Trophoblast cell (in vitro differentiated cells and primary cell): ENCODE results near the gene BCORL1.

Source experiments
- DNase-seq, 2 donors: peaks; one replicate each; pipeline ENCODE4 v3.0.0-alpha.2; 2016
- H2AFZ ChIP-seq: 2 replicates; pipeline ENCODE4 v1.6.1; 2013; ENCODE audit warnings: low read length, moderate library complexity, mild to moderate bottlenecking; ENCODE audit not compliant: insufficient read depth, poor library complexity
- H2AK5ac ChIP-seq: 2 replicates; pipeline ENCODE4 v1.6.1; 2013; ENCODE audit warnings: mild to moderate bottlenecking, low read length
- H2BK120ac ChIP-seq: 2 replicates; pipeline ENCODE4 v1.6.1; 2013; ENCODE audit warnings: low read length, mild to moderate bottlenecking, moderate library complexity; ENCODE audit not compliant: insufficient read depth, poor library complexity
- H2BK12ac ChIP-seq: 2 replicates; pipeline ENCODE4 v1.6.1; 2013; ENCODE audit warnings: mild to moderate bottlenecking, low read length, moderate library complexity
- H2BK5ac ChIP-seq: 2 replicates; pipeline ENCODE4 v1.6.1; 2013; ENCODE audit warnings: low read length, low read depth, moderate library complexity, mild to moderate bottlenecking; ENCODE audit not compliant: poor library complexity
- H3K14ac ChIP-seq: 2 replicates; pipeline ENCODE4 v1.6.1; 2013; ENCODE audit warnings: mild to moderate bottlenecking, low read length
- H3K18ac ChIP-seq: 2 replicates; pipeline ENCODE4 v1.6.1; 2013; ENCODE audit warnings: mild to moderate bottlenecking, low read length
- H3K23ac ChIP-seq: 2 replicates; pipeline ENCODE4 v1.6.1; 2013; ENCODE audit warnings: low read length
- H3K27ac ChIP-seq: 2 replicates; pipeline ENCODE4 v1.5.1; 2013; ENCODE audit warnings: low read depth, mild to moderate bottlenecking, inconsistent platforms, low read length, moderate library complexity
- H3K27me3 ChIP-seq: 2 replicates; pipeline ENCODE4 v1.6.1; 2013; ENCODE audit warnings: inconsistent platforms, mild to moderate bottlenecking, low read length, moderate library complexity; ENCODE audit not compliant: insufficient read depth
- H3K36me3 ChIP-seq, 2 experiments: 1 replicate in 1 of 2; 2 replicates in 1 of 2; pipeline ENCODE4 v1.6.1; 2013; ENCODE audit warnings: low read length in 2 of 2, mild to moderate bottlenecking in 2 of 2, moderate library complexity in 1 of 2; ENCODE audit not compliant: insufficient read depth in 2 of 2, control insufficient read depth in 1 of 2
- H3K4ac ChIP-seq: 2 replicates; pipeline ENCODE4 v1.6.1; 2013; ENCODE audit warnings: low read depth, mild to moderate bottlenecking, low read length, moderate library complexity
- H3K4me1 ChIP-seq, 2 experiments: 1 replicate in 1 of 2; 2 replicates in 1 of 2; pipeline ENCODE4 v1.6.1; 2013; ENCODE audit warnings: low read length in 2 of 2, mild to moderate bottlenecking in 2 of 2, moderate library complexity in 1 of 2; ENCODE audit not compliant: insufficient read depth in 2 of 2, control insufficient read depth in 1 of 2
- H3K4me2 ChIP-seq: 2 replicates; pipeline ENCODE4 v1.6.1; 2013; ENCODE audit warnings: inconsistent platforms, mild to moderate bottlenecking, low read length, moderate library complexity
- H3K4me3 ChIP-seq: 2 replicates; pipeline ENCODE4 v1.5.1; 2013; ENCODE audit warnings: mild to moderate bottlenecking, low read depth, low read length, inconsistent platforms
- H3K79me1 ChIP-seq: one replicate; pipeline ENCODE4 v1.6.1; 2013; ENCODE audit warnings: low read length
- H3K79me2 ChIP-seq: 2 replicates; pipeline ENCODE4 v1.6.1; 2013; ENCODE audit warnings: low read length, mild to moderate bottlenecking; ENCODE audit not compliant: control insufficient read depth, insufficient read depth, poor library complexity
- H3K9ac ChIP-seq: 2 replicates; pipeline ENCODE4 v1.6.1; 2013; ENCODE audit warnings: mild to moderate bottlenecking, low read length
- H3K9me3 ChIP-seq: 2 replicates; pipeline ENCODE4 v1.6.1; 2013; ENCODE audit warnings: low read depth, mild to moderate bottlenecking, control low read depth, inconsistent platforms, low read length; ENCODE audit not compliant: insufficient read depth
- H4K12ac ChIP-seq: 2 replicates; pipeline ENCODE4 v1.6.1; 2013; ENCODE audit warnings: low read depth, mild to moderate bottlenecking, low read length, moderate library complexity
- H4K8ac ChIP-seq: 2 replicates; pipeline ENCODE4 v1.6.1; 2013; ENCODE audit warnings: low read depth, mild to moderate bottlenecking, low read length, moderate library complexity
- H4K91ac ChIP-seq: one replicate; pipeline ENCODE4 v1.6.1; 2013; ENCODE audit warnings: low read depth, mild to moderate bottlenecking, low read length, moderate library complexity
- WGBS: extraction: QIAGEN DNeasy Blood & Tissue Kit; methylation state at CpG from one replicate; pipeline ENCODE4 v1.1.7; 2013; ENCODE audit warnings: missing lambda C conversion rate; ENCODE audit not compliant: insufficient read length, insufficient coverage; ENCODE audit errors: extremely low coverage; 5-methylcytosine and 5-hydroxymethylcytosine counted together

BCORL1 gene

DNA sequence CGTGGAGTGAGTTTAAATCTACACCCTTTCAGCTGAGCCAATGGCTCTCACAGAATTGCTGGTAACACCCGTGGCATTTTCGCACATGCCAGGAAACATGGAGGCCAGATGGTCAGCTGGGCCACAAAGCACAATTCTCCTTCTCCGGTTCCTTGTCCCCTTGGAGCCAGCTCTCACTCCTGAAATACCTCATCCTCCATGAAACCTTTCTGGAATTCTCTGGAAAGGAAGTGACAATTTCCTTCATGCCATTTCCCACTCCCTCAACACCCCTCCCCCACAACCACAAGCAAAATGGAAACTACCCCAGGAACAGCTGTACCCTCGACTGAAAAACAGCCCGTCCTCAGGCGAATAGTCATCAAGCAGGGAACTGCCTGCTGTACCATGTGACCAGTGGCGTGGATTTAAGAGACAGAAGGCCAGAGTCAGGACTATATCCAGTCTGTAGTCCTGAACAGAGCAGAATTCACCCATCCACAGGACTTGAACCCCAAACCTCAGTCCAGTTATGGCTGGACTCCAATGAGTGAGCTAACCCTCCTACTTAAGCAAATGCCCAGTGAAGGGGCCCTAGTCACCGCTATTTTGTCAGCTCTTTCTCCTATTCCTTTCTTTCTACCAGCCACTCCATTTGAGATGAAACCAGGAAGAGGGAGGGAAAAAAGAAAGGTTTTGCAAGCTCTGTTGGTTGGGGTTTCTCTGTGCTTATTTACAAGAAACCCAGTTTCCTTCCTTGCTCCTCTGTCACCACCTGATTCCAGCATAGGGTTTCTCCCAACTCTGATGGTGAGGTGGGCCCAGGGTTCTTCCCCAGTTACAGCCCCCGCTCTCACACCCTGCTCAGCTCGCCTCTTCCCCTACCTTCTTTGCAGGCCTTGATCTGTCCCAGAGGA lies 103.4 kb downstream of the BCORL1 start:
- WGBS, result no CpG with 5 or more reads among the region's 11 CpGs
- Histone ChIP-seq H2BK5ac (no peak overlapping the region), H3K36me3 (peaks cover 3 to 4% of the 10 kb centered on the region in 2 experiments), H4K8ac (no peak overlapping the region), H4K12ac (no peak overlapping the region), H3K27ac (peak overlapping the region; percentile 21), H3K4me3 (no peak overlapping the region), H2BK120ac (no peak overlapping the region), H3K9me3 (no peaks in the 10 kb centered on the region), H3K18ac (no peak overlapping the region), H3K79me1 (peaks cover 20% of the 10 kb centered on the region), H3K4me2 (peak overlapping the region; percentile 35), H2AK5ac (no peak overlapping the region), H3K4ac (peak overlapping the region; percentile 53), H4K91ac (no peak overlapping the region), H2BK12ac (no peak overlapping the region), H3K23ac (no peak overlapping the region), H3K4me1 (peaks cover 46 to 55% of the 10 kb centered on the region in 2 experiments), H3K27me3 (no peaks in the 10 kb centered on the region), H3K14ac (peak overlapping the region; percentile 38), H3K9ac (no peak overlapping the region), H2AFZ (no peak overlapping the region), H3K79me2 (peaks cover 2% of the 10 kb centered on the region)
- DNase-seq, result no peak

DNA sequence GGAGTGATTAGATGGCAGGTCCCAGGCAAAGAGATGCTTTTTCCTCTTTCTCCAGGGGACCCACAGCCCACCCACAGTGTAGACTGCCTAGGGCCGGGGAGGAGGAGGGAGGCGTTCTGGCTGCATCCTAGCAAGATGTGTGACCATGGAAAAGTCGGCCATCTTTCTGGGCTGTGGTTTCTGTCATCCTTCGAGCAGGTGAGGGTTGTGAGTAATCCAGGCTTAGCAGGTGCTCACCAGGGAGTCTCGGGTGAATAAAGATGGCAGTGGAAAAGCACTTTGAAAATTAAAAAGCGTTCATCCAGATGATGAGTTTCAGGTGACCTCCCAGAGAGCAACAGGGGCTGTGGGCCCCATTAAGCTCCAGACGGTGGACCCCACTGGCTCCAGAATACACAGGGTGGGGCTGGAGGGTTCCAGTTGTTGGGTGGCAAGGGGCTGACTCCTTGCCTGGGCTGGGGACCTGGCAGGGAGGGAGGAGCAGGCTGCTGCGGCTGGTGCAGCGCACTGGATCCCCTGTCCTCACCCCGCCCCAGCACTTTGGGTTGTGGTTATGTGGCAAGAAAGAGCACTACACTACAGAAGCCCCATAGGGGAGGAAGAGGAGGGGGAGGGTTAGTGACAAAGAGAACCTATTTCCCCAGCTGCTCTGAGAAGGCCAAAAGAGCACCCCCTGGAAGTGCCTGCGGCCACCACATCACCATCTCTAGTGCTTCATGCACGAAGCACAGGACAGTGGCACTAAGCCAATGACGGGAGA lies 104.2 kb downstream of the BCORL1 start:
- H3K23ac ChIP-seq, result no peak overlapping the region
- no CpG with 5 or more reads among the region's 13 CpGs for WGBS
- H3K27me3 ChIP-seq, result no peaks in the 10 kb centered on the region
- H3K4me2 ChIP-seq, result no peak overlapping the region
- H4K8ac ChIP-seq, result no peak overlapping the region
- H3K4ac ChIP-seq, result no peak overlapping the region
- peaks cover 38 to 49% of the 10 kb centered on the region in 2 experiments for H3K4me1 ChIP-seq
- H2BK12ac ChIP-seq, result no peak overlapping the region
- DNase-seq, result no peak
- H3K79me2 ChIP-seq, result peaks cover 2% of the 10 kb centered on the region
- H2BK5ac ChIP-seq, result no peak overlapping the region
- peaks cover 0 to 4% of the 10 kb centered on the region in 2 experiments for H3K36me3 ChIP-seq
- no peak overlapping the region for H3K4me3 ChIP-seq
- peaks cover 18% of the 10 kb centered on the region for H3K79me1 ChIP-seq
- no peak overlapping the region for H3K9ac ChIP-seq
- no peak overlapping the region for H2AFZ ChIP-seq
- H3K14ac ChIP-seq, result no peak overlapping the region
- H3K27ac ChIP-seq, result no peak overlapping the region
- no peak overlapping the region for H2AK5ac ChIP-seq
- no peak overlapping the region for H3K18ac ChIP-seq
- no peak overlapping the region for H2BK120ac ChIP-seq
- H4K12ac ChIP-seq, result no peak overlapping the region
- no peak overlapping the region for H4K91ac ChIP-seq
- no peaks in the 10 kb centered on the region for H3K9me3 ChIP-seq

DNA sequence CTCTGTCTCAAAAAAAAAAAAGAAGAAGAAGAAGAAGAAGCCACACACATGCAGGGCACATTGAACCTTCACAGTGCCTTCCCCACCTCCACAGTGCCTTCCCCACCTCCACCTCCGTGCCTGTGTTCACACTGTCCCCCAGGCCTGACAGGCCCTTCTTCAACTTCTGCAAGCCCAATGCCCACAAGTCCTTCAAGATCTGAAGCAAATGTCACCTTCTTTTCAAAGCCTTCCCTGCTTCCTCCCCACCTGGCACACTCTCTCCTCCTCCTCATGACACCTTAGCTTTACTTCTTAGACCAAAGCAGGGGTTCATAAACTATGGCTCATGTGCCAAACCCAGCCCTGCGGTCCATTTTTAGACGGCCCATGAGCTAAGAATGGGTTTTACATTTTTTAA lies 107.9 kb downstream of the BCORL1 start:
- Histone ChIP-seq H4K91ac (no peak overlapping the region), H3K23ac (no peak overlapping the region), H4K12ac (no peak overlapping the region), H3K14ac (no peak overlapping the region), H2AFZ (no peak overlapping the region), H3K79me1 (peaks cover 7% of the 10 kb centered on the region), H3K36me3 (peaks cover 3 to 4% of the 10 kb centered on the region in 2 experiments), H3K27me3 (no peaks in the 10 kb centered on the region), H3K9me3 (no peaks in the 10 kb centered on the region), H4K8ac (no peak overlapping the region), H3K4me3 (no peak overlapping the region), H2AK5ac (no peak overlapping the region), H3K18ac (peak overlapping the region; percentile 75), H3K4me2 (no peak overlapping the region), H3K79me2 (no peaks in the 10 kb centered on the region), H2BK12ac (no peak overlapping the region), H3K4me1 (peaks cover 17 to 27% of the 10 kb centered on the region in 2 experiments), H3K27ac (no peak overlapping the region), H3K9ac (no peak overlapping the region), H2BK120ac (no peak overlapping the region), H2BK5ac (no peak overlapping the region), H3K4ac (peak overlapping the region; percentile 55)
- no CpG with 5 or more reads among the region's 3 CpGs for WGBS
- no peak for DNase-seq

DNA sequence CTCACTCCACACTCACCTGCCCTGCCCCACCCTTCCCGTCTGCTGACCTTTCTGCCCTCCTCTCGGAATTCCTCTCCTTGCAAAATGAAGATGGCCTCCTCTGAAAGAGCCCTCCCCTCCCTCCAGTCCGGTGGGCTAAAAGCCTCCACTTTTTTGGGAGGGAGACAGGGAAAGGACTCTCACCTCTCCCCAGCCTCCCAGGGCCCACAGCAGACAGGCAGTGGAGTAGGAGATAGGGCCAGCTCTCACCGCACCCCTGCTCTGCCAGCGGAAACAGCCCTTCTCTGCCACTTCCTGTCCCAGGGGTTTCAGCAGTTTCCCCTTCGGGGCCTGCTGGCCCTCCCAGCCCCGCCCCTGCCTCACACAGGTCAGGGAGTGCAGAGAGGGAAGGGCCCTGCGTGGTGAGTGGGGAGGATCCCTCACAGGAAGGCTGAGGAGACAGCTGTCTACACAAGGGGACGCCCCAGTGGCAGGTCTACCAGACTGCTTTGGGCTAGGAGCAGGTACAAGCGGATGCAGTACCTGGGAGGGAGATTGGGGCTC lies 109.6 kb downstream of the BCORL1 start:
- H2AFZ ChIP-seq, result no peak overlapping the region
- no peak overlapping the region for H3K18ac ChIP-seq
- H3K23ac ChIP-seq, result no peak overlapping the region
- H3K27me3 ChIP-seq, result no peaks in the 10 kb centered on the region
- peaks cover 2% of the 10 kb centered on the region for H3K79me1 ChIP-seq
- H3K27ac ChIP-seq, result no peak overlapping the region
- H4K91ac ChIP-seq, result no peak overlapping the region
- no peak overlapping the region for H3K9ac ChIP-seq
- H3K36me3 ChIP-seq, result peaks cover 3 to 4% of the 10 kb centered on the region in 2 experiments
- H2BK12ac ChIP-seq, result no peak overlapping the region
- H4K12ac ChIP-seq, result peak overlapping the region; percentile 18
- no peak overlapping the region for H3K4me2 ChIP-seq
- no peak overlapping the region for H3K14ac ChIP-seq
- H4K8ac ChIP-seq, result no peak overlapping the region
- H3K4me1 ChIP-seq, result peaks cover 10 to 14% of the 10 kb centered on the region in 2 experiments
- peak overlapping the region; percentile 14 for H3K4ac ChIP-seq
- peak in 1 of 2 donors; percentile 43 for DNase-seq
- no peak overlapping the region for H2BK120ac ChIP-seq
- no peaks in the 10 kb centered on the region for H3K9me3 ChIP-seq
- no peaks in the 10 kb centered on the region for H3K79me2 ChIP-seq
- no peak overlapping the region for H2AK5ac ChIP-seq
- H2BK5ac ChIP-seq, result no peak overlapping the region
- H3K4me3 ChIP-seq, result no peak overlapping the region
- WGBS, result no CpG with 5 or more reads among the region's 10 CpGs
